ENCODE data around the gene GRID2.

The GRID2 gene

DNA sequence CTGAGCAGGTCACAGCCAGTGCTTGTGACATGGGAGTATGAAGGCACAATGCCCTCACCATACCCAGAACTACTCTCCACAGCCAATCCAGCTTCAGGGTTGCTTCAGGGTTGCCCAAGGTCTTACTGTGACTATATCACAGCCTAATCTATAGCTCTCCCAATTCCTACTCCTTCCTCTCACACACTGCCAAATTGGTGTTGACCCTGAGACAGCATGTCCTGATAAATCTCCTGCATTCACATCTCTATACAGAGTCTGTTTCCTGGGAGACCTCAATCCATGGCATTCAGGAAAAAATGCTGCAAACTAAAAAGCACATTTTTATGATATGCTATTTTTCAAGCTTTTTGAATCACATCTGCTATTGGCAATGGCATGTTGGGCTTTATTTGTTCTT lies 456.7 kb downstream of the GRID2 start:
- Mint-ChIP-seq H3K4me3 (no peak overlapping the region), H3K9me3 (peaks cover 10% of the 10 kb centered on the region), H3K4me1 (no peaks in the 10 kb centered on the region), H3K36me3 (no peaks in the 10 kb centered on the region), H3K27ac (no peak overlapping the region)
- ATAC-seq: no peak
- no peak for DNase-seq (ENCODE audit: low spot score in 2 of 2)

DNA sequence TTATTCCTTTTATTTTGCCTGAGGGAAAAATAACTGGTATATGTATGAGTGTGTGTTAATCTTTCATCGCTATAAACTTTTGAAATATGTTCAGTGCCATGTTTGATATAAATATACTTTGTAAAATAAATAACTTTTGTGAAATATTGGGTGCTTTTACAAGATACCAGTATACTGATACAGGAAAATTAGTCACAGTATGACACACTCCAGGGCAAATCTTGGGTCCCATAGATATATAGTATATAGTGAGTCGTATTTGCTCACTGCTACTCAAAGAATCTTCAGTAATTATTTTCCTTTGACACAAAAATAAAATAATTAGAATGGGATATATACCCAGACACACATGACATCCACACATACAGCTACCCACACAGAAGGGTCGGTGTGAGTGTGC lies 472.3 kb downstream of the GRID2 start:
- Mint-ChIP-seq H3K4me1 (no peaks in the 10 kb centered on the region), H3K9me3 (peaks cover 12% of the 10 kb centered on the region), H3K4me3 (no peak overlapping the region), H3K27ac (no peak overlapping the region), H3K36me3 (no peaks in the 10 kb centered on the region)
- no peak for DNase-seq (ENCODE audit: low spot score in 2 of 2)
- ATAC-seq: no peak

DNA sequence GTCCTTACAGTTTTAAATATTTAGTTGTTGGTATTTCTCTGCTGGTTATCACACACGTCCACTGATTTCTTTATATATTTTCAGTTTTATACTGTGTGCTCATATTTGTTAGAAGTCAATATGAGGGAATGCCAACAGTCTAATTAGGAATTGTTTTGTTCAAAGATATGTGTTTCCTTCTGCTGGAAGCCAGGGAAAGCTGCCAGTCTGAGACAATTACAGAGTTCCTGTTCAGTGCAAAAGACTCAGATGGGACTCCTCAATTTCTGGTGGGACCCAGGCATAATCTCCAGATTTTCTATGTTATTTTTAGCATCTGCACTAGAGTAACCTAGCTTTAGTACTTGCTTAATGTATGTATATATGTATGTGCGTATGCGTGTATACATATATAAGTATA lies 486.0 kb downstream of the GRID2 start:
- H3K36me3 Mint-ChIP-seq: no peaks in the 10 kb centered on the region

DNA sequence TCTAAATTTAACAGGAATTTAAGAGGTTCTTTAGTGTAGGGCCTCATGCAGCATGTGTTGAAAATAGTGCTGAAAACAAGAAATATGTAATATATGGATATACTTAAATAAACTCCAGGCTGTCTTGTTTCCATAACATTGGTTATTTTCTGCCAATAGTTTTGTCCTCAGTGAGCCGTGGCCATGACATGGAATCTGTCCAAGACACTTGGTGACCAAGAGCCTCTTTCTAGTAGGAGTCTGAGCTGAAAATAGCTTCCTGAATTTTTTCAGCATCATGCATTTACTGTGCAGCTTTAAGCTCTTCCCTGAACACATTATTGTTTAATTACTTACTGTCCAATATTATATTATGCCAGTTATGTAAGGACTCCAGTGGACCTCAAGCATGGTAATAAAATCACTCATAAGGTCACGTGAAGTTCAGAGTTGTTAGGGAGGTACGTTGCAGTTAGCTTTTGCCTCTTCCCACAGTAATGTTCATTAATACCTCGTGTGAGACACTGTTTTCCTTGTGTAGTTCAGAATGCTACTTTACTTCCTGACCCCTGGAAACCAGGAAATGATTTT lies 488.2 kb downstream of the GRID2 start:
- Mint-ChIP-seq H3K4me3 (no peak overlapping the region), H3K27ac (no peak overlapping the region), H3K36me3 (no peaks in the 10 kb centered on the region), H3K4me1 (no peaks in the 10 kb centered on the region), H3K9me3 (peaks cover 27% of the 10 kb centered on the region)
- no peak for DNase-seq (ENCODE audit: low spot score in 2 of 2)
- ATAC-seq: no peak

More for the DNA sequence above, 486.0 kb downstream of the GRID2 start:
- DNase-seq (ENCODE audit: low spot score in 2 of 2) (no peak), ATAC-seq (no peak)
- Mint-ChIP-seq H3K4me1 (no peaks in the 10 kb centered on the region), H3K27ac (no peak overlapping the region), H3K4me3 (no peak overlapping the region), H3K9me3 (peaks cover 17% of the 10 kb centered on the region)

DNA sequence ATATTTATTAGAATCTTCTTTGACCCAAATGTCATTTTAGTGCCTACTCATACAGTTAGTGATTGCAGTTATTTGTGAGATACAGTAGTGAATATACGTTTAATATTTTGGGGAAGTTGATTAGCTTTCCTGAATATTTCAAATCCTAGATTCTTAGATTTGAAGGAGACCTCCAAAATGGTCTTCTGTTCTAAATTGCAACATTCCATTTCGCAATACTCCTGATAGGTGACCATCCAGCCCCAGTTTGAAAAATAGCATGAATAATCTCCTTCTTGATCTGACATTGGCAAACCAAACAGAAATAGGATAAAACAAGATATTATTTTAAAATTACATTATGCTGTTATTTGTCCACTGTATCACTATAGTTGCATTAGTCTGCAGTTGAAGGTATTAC lies 505.6 kb downstream of the GRID2 start:
- Mint-ChIP-seq H3K27ac (no peak overlapping the region), H3K4me1 (no peaks in the 10 kb centered on the region), H3K36me3 (no peaks in the 10 kb centered on the region), H3K4me3 (no peak overlapping the region), H3K9me3 (peaks cover 10% of the 10 kb centered on the region)
- ATAC-seq: no peak
- no peak for DNase-seq (ENCODE audit: low spot score in 2 of 2)

DNA sequence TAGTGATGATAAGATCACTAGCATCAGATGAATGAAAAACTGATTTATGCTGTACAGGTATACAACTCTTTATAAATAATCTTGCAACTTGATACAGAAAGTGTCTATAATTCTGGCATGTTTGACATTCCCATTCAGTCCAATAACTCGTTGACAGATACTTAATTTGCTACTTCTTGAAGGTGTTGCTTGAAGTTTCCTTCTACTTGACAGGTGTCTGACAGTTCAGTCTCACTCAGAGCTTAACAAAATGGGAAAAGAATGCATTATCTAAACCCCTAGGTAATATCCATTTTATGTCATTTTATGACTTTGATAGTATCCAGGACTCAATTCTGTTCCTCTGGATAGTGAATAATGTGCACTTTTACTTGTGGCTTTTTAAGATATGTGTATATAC lies 508.9 kb downstream of the GRID2 start:
- Mint-ChIP-seq H3K9me3 (peaks cover 12% of the 10 kb centered on the region), H3K27ac (no peak overlapping the region), H3K36me3 (no peaks in the 10 kb centered on the region), H3K4me1 (no peaks in the 10 kb centered on the region), H3K4me3 (no peak overlapping the region)
- DNase-seq (ENCODE audit: low spot score in 2 of 2): no peak
- no peak for ATAC-seq

DNA sequence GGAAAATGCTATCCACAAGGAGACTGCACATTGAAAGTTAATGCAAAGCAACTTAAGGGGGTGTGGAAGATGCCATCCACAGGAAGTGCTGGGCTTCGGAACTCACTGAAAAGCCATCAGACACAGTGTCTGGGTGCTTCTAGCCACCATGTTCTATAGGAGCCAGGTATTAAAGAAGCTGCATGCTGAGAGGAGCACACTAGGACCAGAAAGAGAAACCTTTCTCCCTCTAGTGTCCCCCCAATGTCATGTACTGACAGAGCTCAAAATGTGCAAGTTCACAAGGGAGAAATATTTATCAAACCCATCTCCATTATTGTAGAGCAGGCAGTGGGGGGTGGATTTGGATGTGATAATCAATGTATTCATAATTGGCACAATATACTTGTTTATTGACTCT lies 510.9 kb downstream of the GRID2 start:
- DNase-seq (ENCODE audit: low spot score in 2 of 2): no peak
- H3K4me1 Mint-ChIP-seq: no peaks in the 10 kb centered on the region
- peaks cover 12% of the 10 kb centered on the region for H3K9me3 Mint-ChIP-seq
- H3K4me3 Mint-ChIP-seq: no peak overlapping the region
- H3K36me3 Mint-ChIP-seq: no peaks in the 10 kb centered on the region
- H3K27ac Mint-ChIP-seq: no peak overlapping the region
- ATAC-seq: no peak

DNA sequence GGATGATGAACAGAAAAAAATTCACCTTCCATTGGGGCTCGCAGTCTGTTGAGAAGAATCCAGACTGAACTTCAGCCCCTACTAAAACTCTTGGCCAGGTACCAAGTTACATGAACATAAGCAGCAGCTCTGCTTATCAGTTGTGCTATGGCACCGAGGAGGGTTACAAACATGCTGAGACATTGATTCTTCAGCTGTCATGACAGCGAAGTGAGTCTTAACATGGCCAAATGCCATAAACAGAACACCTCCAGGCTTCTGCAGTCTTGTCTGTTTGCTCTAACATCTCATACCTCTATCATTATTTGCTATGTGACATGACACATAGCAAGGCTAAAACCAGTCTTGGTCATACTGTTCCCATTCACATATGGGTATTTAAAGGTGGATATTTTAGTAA lies 521.5 kb downstream of the GRID2 start:
- Mint-ChIP-seq H3K36me3 (no peaks in the 10 kb centered on the region), H3K4me1 (no peaks in the 10 kb centered on the region), H3K27ac (no peak overlapping the region), H3K9me3 (peaks cover 5% of the 10 kb centered on the region), H3K4me3 (no peak overlapping the region)
- DNase-seq (ENCODE audit: low spot score in 2 of 2) (no peak), ATAC-seq (no peak)

DNA sequence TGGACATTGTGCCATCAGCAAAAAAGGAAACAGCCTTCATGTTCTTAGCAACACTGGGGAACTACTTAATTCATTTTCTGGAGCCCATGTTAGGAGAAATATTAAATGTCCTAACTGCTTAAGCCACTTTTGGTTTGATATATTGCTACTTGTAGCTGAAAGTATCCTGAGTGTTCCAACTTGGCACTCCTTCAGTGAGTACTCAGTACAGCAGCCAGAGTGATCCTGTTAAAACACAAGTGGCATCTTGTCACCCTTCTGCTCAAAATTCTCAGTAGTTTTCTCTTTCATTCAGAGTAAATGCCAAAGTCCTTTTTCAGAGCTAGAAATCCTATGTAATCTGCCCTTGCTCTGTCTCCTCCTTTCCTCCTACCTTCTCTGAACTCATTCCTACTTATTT lies 522.0 kb downstream of the GRID2 start:
- no peak for DNase-seq (ENCODE audit: low spot score in 2 of 2)
- Mint-ChIP-seq H3K4me3 (no peak overlapping the region), H3K9me3 (peaks cover 5% of the 10 kb centered on the region), H3K36me3 (no peaks in the 10 kb centered on the region), H3K27ac (no peak overlapping the region), H3K4me1 (no peaks in the 10 kb centered on the region)
- ATAC-seq: no peak

DNA sequence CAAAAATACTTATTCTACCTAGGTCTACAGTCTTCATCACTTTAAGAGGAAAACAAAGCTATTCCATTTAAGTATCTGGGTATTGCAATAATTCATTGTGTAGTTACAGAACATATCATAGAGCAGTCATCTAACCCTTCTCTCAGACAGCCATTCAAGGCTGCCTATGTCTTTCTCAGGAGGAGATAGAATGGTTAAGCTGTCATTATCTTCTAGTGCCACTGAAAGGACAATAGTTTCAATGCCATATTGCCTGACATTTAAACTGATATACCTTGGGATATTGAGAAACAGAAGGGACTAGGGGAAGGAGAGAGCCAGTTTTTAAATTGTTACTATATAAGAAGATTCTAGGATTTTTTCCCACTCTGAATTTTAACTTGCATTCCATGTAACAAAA lies 527.0 kb downstream of the GRID2 start:
- no peak for DNase-seq (ENCODE audit: low spot score in 2 of 2)
- H3K4me1 Mint-ChIP-seq: no peaks in the 10 kb centered on the region

DNA sequence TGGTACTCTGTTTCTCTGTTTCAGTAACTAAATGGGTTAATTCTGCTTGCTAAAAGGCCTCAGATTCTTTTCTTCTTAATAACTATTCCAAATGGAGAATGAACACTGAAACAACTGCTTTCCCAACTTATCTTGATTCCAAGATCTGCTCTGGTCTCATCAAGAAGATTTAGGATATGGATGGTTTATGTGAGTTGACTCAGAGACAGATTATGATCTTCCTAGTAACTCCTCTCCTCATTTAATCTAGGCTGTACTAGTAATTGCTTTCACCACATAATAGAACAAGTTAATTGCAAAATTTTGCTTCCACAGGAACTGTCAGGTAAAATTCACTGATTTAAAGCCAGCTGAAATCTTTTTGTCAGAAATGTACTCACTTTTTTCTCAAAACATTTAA lies 537.1 kb downstream of the GRID2 start:
- peaks cover 31% of the 10 kb centered on the region for H3K9me3 Mint-ChIP-seq
- DNase-seq (ENCODE audit: low spot score in 2 of 2) (no peak), ATAC-seq (no peak)
- H3K27ac Mint-ChIP-seq: no peak overlapping the region
- no peaks in the 10 kb centered on the region for H3K4me1 Mint-ChIP-seq
- no peaks in the 10 kb centered on the region for H3K36me3 Mint-ChIP-seq
- H3K4me3 Mint-ChIP-seq: no peak overlapping the region

More for the DNA sequence above, 527.0 kb downstream of the GRID2 start:
- ATAC-seq: no peak
- Mint-ChIP-seq H3K4me3 (no peak overlapping the region), H3K36me3 (no peaks in the 10 kb centered on the region), H3K27ac (no peak overlapping the region), H3K9me3 (peaks cover 14% of the 10 kb centered on the region)

DNA sequence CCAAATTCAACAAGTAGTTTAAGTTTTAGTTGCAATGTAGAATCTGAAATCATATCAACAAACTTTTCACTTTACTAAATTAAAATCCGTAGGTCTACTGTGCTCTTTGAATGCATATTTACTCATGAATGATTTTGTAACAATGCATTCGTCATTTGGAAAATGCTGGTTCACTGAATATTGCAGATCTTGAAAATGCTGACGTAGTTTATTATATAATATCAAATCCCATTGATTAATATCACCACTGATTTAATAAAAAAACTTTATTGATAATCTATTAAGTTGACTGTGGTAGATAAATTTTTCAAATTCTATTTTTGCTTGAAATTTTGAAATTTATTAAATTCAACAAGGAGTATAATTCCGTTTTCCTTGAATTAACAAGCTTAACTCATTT lies 540.0 kb downstream of the GRID2 start:
- no peak overlapping the region for H3K27ac Mint-ChIP-seq
- no peak for ATAC-seq
- no peak for DNase-seq (ENCODE audit: low spot score in 2 of 2)
- no peak overlapping the region for H3K4me3 Mint-ChIP-seq
- no peaks in the 10 kb centered on the region for H3K36me3 Mint-ChIP-seq
- peaks cover 43% of the 10 kb centered on the region for H3K9me3 Mint-ChIP-seq
- no peaks in the 10 kb centered on the region for H3K4me1 Mint-ChIP-seq

DNA sequence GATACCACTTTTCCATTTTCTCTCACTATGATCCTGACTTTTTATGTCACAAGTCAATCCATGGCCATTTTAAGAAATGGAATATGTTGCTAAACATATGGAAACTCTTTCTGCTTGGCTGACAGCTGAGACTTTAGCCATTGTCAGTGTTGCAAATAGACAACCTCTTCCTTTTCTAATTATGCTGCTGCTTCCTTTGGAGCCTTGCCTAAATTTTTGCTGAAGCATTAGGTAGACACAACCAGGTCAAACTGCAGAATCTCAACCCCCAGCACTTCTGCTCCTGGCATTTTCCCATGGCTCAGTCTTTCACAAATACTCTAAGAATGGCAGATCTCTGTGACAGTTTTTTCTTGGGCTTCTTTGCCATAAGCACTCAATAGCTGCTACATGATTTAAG lies 543.3 kb downstream of the GRID2 start:
- H3K4me3 Mint-ChIP-seq: no peak overlapping the region
- no peaks in the 10 kb centered on the region for H3K4me1 Mint-ChIP-seq
- DNase-seq (ENCODE audit: low spot score in 2 of 2) (no peak), ATAC-seq (no peak)
- no peak overlapping the region for H3K27ac Mint-ChIP-seq
- no peaks in the 10 kb centered on the region for H3K36me3 Mint-ChIP-seq
- H3K9me3 Mint-ChIP-seq: peaks cover 29% of the 10 kb centered on the region

DNA sequence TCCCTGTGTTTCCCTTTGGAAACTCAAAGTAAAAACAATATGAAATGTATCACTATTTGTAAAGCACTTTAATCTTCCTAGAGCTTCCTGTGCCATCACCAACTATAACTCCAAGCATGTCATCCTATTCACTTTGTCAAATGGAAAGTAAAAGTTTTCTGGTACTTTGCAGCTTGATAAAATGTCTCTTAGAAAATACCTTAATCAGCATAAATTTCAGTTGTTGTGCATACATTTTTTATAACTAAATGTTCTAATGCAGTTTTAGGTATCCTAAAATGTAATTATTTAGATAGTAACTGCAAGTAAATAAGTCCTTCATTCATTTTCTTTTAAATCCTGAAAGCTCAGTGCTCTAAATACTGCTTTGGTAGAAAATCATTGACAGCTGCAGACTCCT lies 558.7 kb downstream of the GRID2 start:
- no peak overlapping the region for H3K4me3 Mint-ChIP-seq
- no peaks in the 10 kb centered on the region for H3K36me3 Mint-ChIP-seq
- ATAC-seq: no peak
- H3K27ac Mint-ChIP-seq: no peak overlapping the region
- peaks cover 12% of the 10 kb centered on the region for H3K9me3 Mint-ChIP-seq
- H3K4me1 Mint-ChIP-seq: no peaks in the 10 kb centered on the region
- no peak for DNase-seq (ENCODE audit: low spot score in 2 of 2)

DNA sequence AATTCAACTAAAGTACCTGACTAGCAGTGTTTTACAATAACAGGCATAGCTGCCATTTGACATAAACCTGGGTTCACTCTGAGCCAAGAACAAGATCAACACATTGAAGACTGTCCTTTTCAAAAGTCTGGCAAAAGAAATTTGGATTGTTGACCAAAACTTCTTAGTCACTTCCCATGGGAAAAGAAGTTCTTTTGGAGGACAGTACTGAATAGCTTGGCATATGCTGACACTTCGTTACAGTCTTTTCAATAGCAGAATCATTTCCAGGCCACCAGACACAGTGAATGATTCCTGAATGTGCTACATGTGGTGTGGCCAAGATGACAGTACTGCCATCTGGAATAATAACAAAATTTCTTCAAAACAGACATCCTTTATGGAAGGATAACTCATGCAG lies 560.3 kb downstream of the GRID2 start:
- DNase-seq (ENCODE audit: low spot score in 2 of 2) (no peak), ATAC-seq (no peak)
- no peaks in the 10 kb centered on the region for H3K4me1 Mint-ChIP-seq
- H3K9me3 Mint-ChIP-seq: peaks cover 15% of the 10 kb centered on the region
- H3K4me3 Mint-ChIP-seq: no peak overlapping the region
- H3K27ac Mint-ChIP-seq: no peak overlapping the region
- H3K36me3 Mint-ChIP-seq: no peaks in the 10 kb centered on the region

DNA sequence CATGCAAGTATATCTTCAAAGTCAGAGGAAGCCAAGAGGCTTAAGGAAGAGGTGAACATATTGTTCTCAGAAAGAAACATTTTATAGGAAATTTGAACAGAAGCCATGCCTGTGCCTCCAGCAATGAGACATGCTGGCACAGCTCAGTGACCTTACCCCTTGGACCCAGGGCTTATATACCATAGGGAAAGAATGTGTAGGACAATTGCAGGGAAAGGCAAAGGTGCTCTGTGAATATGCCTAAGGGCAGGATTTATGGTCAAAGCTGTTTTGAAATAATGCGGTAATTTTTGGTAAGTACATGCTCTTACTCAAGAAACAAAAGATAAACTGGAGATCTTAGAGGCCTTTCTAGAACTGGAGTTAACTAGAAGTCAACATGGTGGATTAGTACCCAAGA lies 568.8 kb downstream of the GRID2 start:
- H3K4me3 Mint-ChIP-seq: no peak overlapping the region
- H3K36me3 Mint-ChIP-seq: no peaks in the 10 kb centered on the region
- H3K4me1 Mint-ChIP-seq: no peaks in the 10 kb centered on the region
- H3K27ac Mint-ChIP-seq: no peak overlapping the region
- peaks cover 11% of the 10 kb centered on the region for H3K9me3 Mint-ChIP-seq
- DNase-seq (ENCODE audit: low spot score in 2 of 2): no peak
- ATAC-seq: no peak

DNA sequence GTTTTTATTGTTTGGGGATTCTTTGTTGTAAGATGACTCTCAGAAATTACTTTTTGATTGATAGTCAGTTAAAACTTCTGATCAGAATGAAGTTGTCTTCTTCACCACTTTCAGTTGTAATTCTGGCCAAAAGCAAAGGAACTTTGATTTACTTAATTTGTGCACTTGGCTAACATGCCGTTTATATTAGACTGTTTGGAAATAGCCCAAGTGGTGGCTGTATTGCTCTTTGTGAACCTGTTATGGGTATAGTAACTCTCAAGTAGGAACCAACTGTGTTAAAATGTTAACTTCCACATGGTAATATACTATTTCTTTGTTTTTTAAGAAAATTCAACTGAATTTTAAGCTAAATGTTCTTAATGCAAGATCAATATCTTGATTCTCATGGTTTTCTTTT lies 581.9 kb downstream of the GRID2 start:
- peaks cover 20% of the 10 kb centered on the region for H3K9me3 Mint-ChIP-seq
- ATAC-seq: no peak
- H3K27ac Mint-ChIP-seq: no peak overlapping the region
- no peaks in the 10 kb centered on the region for H3K4me1 Mint-ChIP-seq
- DNase-seq (ENCODE audit: low spot score in 2 of 2): no peak
- no peak overlapping the region for H3K4me3 Mint-ChIP-seq
- no peaks in the 10 kb centered on the region for H3K36me3 Mint-ChIP-seq
